ENCODE data around the gene ODAD3.

Gene ODAD3

DNA sequence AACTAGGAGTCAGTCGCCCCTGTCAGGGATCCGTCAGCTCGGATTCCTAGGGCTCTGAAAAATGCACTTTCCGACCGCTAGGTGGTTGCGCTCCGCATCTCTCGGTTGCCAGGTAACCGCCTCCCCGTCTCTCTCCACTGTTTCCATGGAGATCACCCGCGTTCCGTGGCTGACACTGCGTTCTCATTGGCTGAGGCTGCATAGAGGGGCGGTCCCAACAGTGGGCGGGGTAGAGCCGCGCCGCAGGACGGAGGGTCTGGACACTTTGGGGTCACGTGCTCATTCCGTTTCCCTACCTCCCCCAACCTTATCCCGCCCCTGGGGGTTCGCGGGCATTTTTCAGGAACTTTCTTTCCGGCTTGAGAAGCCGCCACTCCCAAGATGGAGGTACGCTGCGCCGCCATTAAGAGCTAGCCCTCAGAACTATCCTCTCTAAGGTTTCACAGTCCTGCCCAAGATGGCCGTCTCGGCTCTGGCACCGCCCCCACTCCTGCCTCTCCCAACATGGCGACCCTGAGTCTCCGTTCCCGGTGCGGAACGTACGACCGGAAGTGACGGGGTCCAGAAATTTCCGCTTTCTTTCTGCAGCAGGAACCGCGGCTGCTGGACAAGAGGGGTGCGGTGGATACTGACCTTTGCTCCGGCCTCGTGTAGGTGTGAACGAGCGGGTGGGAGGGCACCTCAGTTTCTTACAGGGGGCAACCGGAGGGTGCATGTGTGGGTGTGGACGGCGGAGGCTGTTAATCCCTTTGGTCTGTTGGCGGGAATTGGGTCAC lies at the start of gene ODAD3, which contains the start of gene PRKCSH:
Gene ODAD3, minus strand, starts transcription at position 65 of the 776 bp plus-strand sequence. CDS start 105 bp downstream, outside the sequence.
Gene PRKCSH, plus strand, starts transcription at position 579 of the 776 bp plus-strand sequence. CDS start 483 bp downstream, outside the sequence.
- Histone ChIP-seq H3K27ac (ENCODE audit: low read depth, low read length) (peak within 1 kb of the TSS; percentile 57), H3K4me1 (ENCODE audit: insufficient read depth, low read length) (peaks cover 16% of the 10 kb centered on the region), H3K27me3 (ENCODE audit: control insufficient read depth in 1 of 2, insufficient read depth in 2 of 2, low read length in 2 of 2) (no peaks in the 10 kb centered on the region), H3K36me3 (ENCODE audit: insufficient read depth, low read length) (peaks cover 11% of the 10 kb centered on the region), H3K9ac (ENCODE audit: low read length) (peak within 1 kb of the TSS; percentile 25), H3K4me3 (ENCODE audit: low read depth in 1 of 2, low read length in 2 of 2) (peak within 1 kb of the TSS; percentile 81 to 95), H3K9me3 (ENCODE audit: low read length) (no peaks in the 10 kb centered on the region)

DNA sequence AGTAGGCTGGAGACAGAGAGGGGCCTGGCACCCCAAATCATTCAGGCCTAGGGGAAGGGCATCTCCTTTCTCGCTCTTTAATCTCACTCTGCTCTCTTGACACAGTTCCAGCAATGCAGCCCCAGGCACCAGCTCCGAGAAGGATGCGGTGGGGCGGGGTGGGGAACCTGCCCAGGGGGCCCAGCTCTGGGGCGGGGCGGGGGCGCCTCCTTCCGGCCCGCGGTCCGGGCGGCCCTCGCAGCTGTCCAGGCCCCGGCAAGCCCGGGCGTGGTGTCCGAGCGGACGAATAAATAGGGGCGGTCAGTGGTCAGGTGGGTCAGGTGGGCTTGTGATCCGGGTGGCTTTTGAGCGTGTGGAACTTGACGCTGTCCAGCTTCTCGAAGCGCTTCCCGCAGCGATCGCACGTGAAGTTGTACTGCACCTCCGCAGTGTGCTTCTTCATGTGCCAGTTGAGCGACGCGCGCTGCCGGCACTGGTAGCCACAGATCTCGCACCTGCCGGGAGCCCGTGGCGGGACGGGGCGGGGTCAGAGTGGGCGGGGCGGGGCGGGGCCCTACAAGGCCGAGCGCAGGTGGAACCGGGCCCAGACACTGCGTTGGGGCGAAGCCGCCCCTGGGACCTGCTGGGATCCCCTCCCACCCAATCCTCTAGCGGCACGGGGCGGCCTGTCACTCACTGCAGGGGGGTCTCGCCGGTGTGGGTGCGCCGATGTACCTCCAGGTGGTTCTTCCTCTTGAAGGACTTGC lies 48.6 kb upstream of the ODAD3 start:
- no peak overlapping the region for H3K9ac ChIP-seq (ENCODE audit: low read length)
- no peaks in the 10 kb centered on the region for H3K9me3 ChIP-seq (ENCODE audit: low read length)
- no peak overlapping the region for H3K27ac ChIP-seq (ENCODE audit: low read depth, low read length)
- no peaks in the 10 kb centered on the region for H3K36me3 ChIP-seq (ENCODE audit: insufficient read depth, low read length)
- H3K4me1 ChIP-seq (ENCODE audit: insufficient read depth, low read length) = peaks cover 11% of the 10 kb centered on the region
- H3K27me3 ChIP-seq (ENCODE audit: control insufficient read depth in 1 of 2, insufficient read depth in 2 of 2, low read length in 2 of 2) = peaks cover 20 to 70% of the 10 kb centered on the region in 2 donors
- H3K4me3 ChIP-seq (ENCODE audit: low read depth in 1 of 2, low read length in 2 of 2) = no peak overlapping the region

DNA sequence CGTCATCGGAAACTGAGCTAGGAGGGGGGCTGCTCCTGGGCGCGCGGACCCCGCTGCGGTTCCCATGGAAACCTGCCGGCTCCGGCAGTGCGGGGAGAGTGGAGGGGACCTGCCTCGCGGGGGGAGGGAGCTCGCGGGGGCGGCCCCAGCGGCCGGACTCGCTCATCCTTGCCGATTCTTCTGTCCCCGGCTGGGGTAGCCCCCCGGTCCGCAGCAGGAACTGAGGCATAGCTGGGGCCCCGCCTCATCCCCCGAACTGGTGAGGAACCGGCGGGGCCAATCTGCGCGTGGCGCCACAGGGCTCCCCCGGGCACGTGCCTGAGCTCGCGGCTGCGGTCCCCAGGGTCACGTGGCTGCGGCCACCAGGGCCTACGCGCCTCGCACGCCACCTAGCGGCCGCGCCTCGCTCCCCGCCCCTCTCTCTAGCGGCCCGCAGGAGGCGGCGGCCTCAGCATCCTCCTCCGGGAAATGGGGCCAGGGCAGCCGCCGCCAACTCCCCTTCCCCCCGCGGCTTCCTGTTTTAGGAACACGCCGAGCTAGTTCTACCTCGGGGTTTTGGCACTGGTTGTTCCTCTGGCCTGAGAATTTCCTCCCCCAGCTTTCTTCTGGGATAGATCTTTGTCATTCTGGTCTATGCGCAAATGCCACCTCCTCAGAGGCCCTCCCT lies 47.6 kb upstream of the ODAD3 start:
- Histone ChIP-seq H3K4me3 (ENCODE audit: low read depth in 1 of 2, low read length in 2 of 2) (no peak overlapping the region), H3K27ac (ENCODE audit: low read depth, low read length) (no peak overlapping the region), H3K4me1 (ENCODE audit: insufficient read depth, low read length) (peaks cover 11% of the 10 kb centered on the region), H3K27me3 (ENCODE audit: control insufficient read depth in 1 of 2, insufficient read depth in 2 of 2, low read length in 2 of 2) (peaks cover 20 to 70% of the 10 kb centered on the region in 2 donors), H3K9me3 (ENCODE audit: low read length) (no peaks in the 10 kb centered on the region), H3K9ac (ENCODE audit: low read length) (no peak overlapping the region), H3K36me3 (ENCODE audit: insufficient read depth, low read length) (no peaks in the 10 kb centered on the region)

- peaks cover 20 to 70% of the 10 kb centered on the region in 2 donors for H3K27me3 ChIP-seq (ENCODE audit: control insufficient read depth in 1 of 2, insufficient read depth in 2 of 2, low read length in 2 of 2)
Observed at GRCh38 chr19:11481534-11482383, 46.8 kb upstream of the ODAD3 start.

GRCh38 chr19:11480715-11481533 lies 46.0 kb upstream of the ODAD3 start, which contains the start of gene ELAVL3:
TSS of gene ELAVL3 (minus strand) at chr19:11481046. CDS start at chr19:11480608, 438 bp downstream.
- Histone ChIP-seq H3K36me3 (ENCODE audit: insufficient read depth, low read length) (no peaks in the 10 kb centered on the region), H3K27me3 (ENCODE audit: control insufficient read depth in 1 of 2, insufficient read depth in 2 of 2, low read length in 2 of 2) (peaks cover 20 to 63% of the 10 kb centered on the region in 2 donors), H3K4me1 (ENCODE audit: insufficient read depth, low read length) (peaks cover 11% of the 10 kb centered on the region), H3K4me3 (ENCODE audit: low read depth in 1 of 2, low read length in 2 of 2) (no peak within 1 kb of the TSS), H3K9ac (ENCODE audit: low read length) (no peak within 1 kb of the TSS), H3K27ac (ENCODE audit: low read depth, low read length) (no peak within 1 kb of the TSS), H3K9me3 (ENCODE audit: low read length) (no peaks in the 10 kb centered on the region)

More at GRCh38 chr19:11481534-11482383, 46.8 kb upstream of the ODAD3 start:
- H3K9ac ChIP-seq (ENCODE audit: low read length) = no peak overlapping the region
- no peaks in the 10 kb centered on the region for H3K9me3 ChIP-seq (ENCODE audit: low read length)
- H3K36me3 ChIP-seq (ENCODE audit: insufficient read depth, low read length) = no peaks in the 10 kb centered on the region
- H3K4me1 ChIP-seq (ENCODE audit: insufficient read depth, low read length) = peaks cover 11% of the 10 kb centered on the region
- H3K27ac ChIP-seq (ENCODE audit: low read depth, low read length) = no peak overlapping the region
- no peak overlapping the region for H3K4me3 ChIP-seq (ENCODE audit: low read depth in 1 of 2, low read length in 2 of 2)

- Histone ChIP-seq H3K4me1 (ENCODE audit: insufficient read depth, low read length) (peaks cover 11% of the 10 kb centered on the region), H3K9ac (ENCODE audit: low read length) (no peak overlapping the region), H3K9me3 (ENCODE audit: low read length) (no peaks in the 10 kb centered on the region), H3K36me3 (ENCODE audit: insufficient read depth, low read length) (no peaks in the 10 kb centered on the region), H3K27me3 (ENCODE audit: control insufficient read depth in 1 of 2, insufficient read depth in 2 of 2, low read length in 2 of 2) (peaks cover 20 to 59% of the 10 kb centered on the region in 2 donors), H3K4me3 (ENCODE audit: low read depth in 1 of 2, low read length in 2 of 2) (no peak overlapping the region), H3K27ac (ENCODE audit: low read depth, low read length) (no peak overlapping the region)
Observed at GRCh38 chr19:11479898-11480714, 45.2 kb upstream of the ODAD3 start.

DNA sequence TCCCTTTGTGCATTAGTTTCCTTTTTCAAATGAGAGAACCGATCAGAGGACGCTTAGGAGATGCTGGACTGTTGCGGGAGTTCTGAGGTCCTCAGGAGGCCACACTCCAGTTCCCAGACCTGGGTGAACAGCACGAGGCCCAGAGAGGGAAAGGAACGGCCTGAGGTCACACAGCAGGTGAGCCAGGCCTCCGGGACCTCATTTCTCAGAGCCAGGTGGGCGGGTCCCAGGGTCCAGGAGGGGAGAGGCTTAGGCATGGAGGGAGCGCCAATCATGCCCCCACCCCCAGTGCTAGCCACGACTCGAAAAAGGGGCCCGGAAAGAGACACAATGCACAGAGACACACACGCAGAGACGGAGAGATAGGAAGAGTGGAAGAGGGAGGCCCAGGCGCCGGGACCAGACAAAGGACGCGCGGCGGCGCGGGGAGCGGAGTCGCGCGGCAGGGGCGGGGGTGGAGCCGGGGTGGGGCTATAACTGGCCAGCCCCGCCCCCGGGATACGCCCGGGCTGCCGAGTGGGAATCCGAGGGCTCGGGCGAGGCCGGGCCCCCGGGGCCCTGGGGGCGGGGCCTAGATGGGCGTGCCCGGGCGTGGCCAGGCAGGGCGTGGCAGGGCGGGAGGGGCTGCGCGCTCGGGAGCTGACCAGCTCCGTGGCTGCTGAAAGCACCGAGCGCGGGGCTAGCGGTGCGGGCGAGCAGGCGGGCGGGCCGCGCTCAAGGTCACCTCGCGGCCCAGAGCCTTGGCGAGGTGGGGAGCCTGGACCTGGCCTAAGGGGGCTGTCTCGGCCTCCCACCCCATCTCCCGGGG lies 44.4 kb upstream of the ODAD3 start:
- peaks cover 20 to 53% of the 10 kb centered on the region in 2 donors for H3K27me3 ChIP-seq (ENCODE audit: control insufficient read depth in 1 of 2, insufficient read depth in 2 of 2, low read length in 2 of 2)
- no peak overlapping the region for H3K9ac ChIP-seq (ENCODE audit: low read length)
- H3K9me3 ChIP-seq (ENCODE audit: low read length) = no peaks in the 10 kb centered on the region
- no peak overlapping the region for H3K27ac ChIP-seq (ENCODE audit: low read depth, low read length)
- H3K4me1 ChIP-seq (ENCODE audit: insufficient read depth, low read length) = peaks cover 11% of the 10 kb centered on the region
- no peak overlapping the region for H3K4me3 ChIP-seq (ENCODE audit: low read depth in 1 of 2, low read length in 2 of 2)
- no peaks in the 10 kb centered on the region for H3K36me3 ChIP-seq (ENCODE audit: insufficient read depth, low read length)

DNA sequence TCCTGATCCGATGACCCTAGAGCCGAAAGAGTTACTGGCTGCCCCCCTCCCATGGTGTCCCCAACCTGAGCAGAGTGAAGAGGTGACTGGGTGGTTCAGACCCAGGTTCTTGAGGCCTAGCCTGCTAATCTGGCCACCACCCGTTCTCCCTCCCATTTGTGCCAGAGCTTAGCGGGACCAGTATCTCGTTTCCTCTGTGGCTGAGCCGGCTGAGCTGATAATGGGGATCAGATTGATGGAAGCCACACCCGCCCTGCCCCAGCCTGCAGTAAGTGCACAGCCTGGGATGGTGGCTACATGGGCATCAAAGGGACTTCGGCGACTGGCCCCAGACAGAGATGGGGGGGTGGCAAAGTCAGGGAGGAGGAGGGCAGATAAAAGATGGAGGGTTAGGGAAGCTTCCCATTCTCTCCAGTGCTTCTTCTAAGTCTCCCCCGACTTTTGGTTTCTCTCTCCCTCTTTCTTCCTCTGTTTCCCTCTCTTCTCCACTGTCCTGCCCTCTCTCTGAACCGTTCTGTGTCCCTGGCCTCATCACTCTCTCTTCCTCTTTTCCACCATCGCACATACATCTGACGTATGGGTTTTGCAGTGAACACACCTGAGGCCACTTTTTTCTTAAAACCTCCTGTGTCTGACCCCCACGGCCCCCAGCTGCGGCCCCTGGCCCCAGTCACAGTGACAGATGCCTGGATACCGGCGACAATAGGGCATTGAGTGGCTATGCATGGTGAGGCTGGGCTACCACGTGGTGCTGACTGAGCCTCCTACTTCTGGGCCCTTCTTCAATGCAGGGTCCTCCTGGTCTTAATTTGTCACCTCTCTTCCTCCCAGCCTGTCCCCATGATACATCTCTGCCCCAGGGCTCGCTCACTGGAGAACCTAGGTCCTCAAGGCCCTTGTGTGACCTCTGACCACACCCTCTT lies 43.5 kb upstream of the ODAD3 start:
- no peaks in the 10 kb centered on the region for H3K9me3 ChIP-seq (ENCODE audit: low read length)
- H3K36me3 ChIP-seq (ENCODE audit: insufficient read depth, low read length) = no peaks in the 10 kb centered on the region
- H3K27me3 ChIP-seq (ENCODE audit: control insufficient read depth in 1 of 2, insufficient read depth in 2 of 2, low read length in 2 of 2) = peaks cover 20 to 45% of the 10 kb centered on the region in 2 donors
- H3K9ac ChIP-seq (ENCODE audit: low read length) = no peak overlapping the region
- H3K4me1 ChIP-seq (ENCODE audit: insufficient read depth, low read length) = peaks cover 11% of the 10 kb centered on the region
- no peak overlapping the region for H3K4me3 ChIP-seq (ENCODE audit: low read depth in 1 of 2, low read length in 2 of 2)
- no peak overlapping the region for H3K27ac ChIP-seq (ENCODE audit: low read depth, low read length)

All from muscle layer of colon (tissue), 2 donors.